Neural progenitor cell (in vitro differentiated cells): ENCODE data around the gene SPON1.

Experiments used
- CTCF ChIP-seq: fragments of 200-600 bp; sonication (generic); IDR thresholded peaks from 2 replicates; pipeline ENCODE4 v1.5.1; 2017; ENCODE audit warnings: antibody characterized with exemption, mild to moderate bottlenecking
- EZH2 ChIP-seq: fragments of 200-600 bp; sonication (generic); IDR thresholded peaks from 2 replicates; pipeline ENCODE4 v1.6.1; 2017; ENCODE audit warnings: antibody characterized with exemption, mild to moderate bottlenecking, moderate library complexity

GRCh38 chr11:14308114-14308896, 345.8 kb downstream of the SPON1 start:
- TF ChIP-seq EZH2 (no peak), CTCF (peak; percentile 72)
